ENCODE results near the gene MARCHF10.

MARCHF10 gene

DNA sequence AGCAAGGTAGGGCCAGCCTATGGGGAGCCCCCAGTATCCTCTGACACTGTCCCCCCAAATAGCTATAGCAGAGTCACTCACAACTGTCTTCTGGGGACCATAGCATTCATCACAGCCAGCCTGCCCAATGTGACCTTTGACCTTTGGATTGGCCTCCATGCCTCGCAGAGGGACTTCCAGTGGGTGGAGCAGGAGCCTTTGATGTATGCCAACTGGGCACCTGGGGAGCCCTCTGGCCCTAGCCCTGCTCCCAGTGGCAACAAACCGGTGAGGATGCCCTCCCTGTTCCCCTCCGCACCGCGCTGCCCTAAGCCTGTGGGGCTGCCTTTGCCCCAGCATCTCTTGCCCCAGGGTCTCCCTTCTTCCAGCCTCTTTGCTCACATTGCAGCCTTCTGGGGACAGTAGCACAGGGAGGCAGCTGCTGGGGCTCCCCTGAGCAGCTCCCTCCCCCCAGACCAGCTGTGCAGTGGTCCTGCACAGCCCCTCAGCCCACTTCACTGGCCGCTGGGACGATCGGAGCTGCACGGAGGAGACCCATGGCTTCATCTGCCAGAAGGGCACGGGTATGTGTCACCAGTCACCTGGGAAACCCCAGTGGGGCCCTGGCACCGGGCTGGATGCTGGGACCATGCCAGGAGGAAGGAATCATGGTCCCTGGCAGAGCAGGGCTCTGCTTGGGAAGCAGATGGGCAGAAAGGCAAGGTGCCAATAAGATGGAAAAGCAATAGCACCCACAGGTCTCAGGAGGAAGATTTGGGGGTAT, 119.5 kb downstream of the MARCHF10 start:
- TF ChIP-seq, protein P1, sequence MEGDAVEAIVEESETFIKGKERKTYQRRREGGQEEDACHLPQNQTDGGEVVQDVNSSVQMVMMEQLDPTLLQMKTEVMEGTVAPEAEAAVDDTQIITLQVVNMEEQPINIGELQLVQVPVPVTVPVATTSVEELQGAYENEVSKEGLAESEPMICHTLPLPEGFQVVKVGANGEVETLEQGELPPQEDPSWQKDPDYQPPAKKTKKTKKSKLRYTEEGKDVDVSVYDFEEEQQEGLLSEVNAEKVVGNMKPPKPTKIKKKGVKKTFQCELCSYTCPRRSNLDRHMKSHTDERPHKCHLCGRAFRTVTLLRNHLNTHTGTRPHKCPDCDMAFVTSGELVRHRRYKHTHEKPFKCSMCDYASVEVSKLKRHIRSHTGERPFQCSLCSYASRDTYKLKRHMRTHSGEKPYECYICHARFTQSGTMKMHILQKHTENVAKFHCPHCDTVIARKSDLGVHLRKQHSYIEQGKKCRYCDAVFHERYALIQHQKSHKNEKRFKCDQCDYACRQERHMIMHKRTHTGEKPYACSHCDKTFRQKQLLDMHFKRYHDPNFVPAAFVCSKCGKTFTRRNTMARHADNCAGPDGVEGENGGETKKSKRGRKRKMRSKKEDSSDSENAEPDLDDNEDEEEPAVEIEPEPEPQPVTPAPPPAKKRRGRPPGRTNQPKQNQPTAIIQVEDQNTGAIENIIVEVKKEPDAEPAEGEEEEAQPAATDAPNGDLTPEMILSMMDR (conservative IDR thresholded peaks at IDR 0.05; ENCODE audit: low read depth, low read length): no peak
- no peak for DNase-seq (ENCODE audit: low read depth)

DNA sequence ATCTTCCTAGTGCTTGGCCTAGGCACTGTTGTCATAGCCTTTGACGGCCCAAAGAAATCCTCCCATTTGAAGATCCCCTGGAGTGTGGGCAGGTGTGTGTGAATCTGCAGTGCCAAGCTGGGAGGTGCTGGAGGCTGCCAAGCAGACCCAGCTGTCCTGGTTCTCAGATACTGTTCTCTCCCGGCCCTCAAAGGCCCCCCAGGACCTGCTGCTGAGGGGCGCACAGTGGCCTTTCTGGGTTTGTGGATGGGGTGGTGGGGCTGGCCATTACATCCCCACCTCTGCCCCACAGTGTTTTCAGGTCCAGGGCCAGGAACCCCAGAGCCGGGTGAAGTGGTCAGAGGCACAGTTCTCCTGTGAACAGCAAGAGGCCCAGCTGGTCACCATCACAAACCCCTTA, 120.1 kb downstream of the MARCHF10 start:
- TF ChIP-seq, protein P1 (conservative IDR thresholded peaks at IDR 0.05; ENCODE audit: low read depth, low read length): no peak
- no peak for DNase-seq (ENCODE audit: low read depth)

More for the DNA sequence above, 119.5 kb downstream of the MARCHF10 start:
- no peak overlapping the region for H3K4me3 ChIP-seq (ENCODE audit: low read depth, low read length)

DNA sequence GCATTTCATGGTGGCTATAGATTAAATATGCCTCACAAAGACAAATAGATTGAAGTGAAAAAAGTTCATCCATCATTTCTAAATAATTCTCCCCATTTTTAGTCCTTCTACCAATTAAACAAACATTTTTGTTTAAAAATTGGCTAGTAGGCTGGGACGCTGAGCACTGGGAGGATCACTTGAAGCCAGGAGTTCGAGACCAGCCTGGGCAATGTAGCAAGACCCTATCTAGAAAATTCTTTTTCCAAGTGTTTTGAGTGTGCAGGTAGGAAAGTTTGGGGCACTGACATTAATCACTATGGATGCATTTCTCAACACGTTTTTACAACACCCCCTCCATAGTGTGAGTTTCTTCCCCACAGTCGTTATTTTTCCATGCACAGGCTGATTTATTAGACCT, 123.9 kb downstream of the MARCHF10 start:
- TF ChIP-seq, protein P1 (conservative IDR thresholded peaks at IDR 0.05; ENCODE audit: low read depth, low read length): no peak
- no peak for DNase-seq (ENCODE audit: low read depth)
- no peak overlapping the region for H3K4me3 ChIP-seq (ENCODE audit: low read depth, low read length)

More for the DNA sequence above, 120.1 kb downstream of the MARCHF10 start:
- no peak overlapping the region for H3K4me3 ChIP-seq (ENCODE audit: low read depth, low read length)

DNA sequence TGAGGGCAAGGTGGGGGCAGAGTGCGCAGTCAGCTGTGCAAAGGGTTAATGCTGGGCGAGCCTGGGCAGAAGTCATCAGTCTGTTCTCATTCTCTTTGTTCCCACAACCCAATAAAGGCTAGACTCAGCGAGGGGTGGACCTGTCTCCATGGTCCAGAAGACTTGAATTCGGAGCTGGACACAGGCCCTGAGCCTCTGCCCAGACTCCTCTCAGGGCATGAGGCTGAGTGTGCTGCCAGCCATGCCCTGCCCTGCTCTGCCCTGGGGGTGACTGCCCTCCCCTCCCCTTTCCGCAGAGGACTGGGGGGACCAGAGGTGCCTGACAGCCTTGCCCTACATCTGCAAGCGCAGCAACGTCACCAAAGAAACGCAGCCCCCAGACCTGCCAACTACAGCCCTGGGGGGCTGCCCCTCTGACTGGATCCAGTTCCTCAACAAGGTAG, 126.2 kb downstream of the MARCHF10 start:
- DNase-seq (ENCODE audit: low read depth): no peak
- H3K4me3 ChIP-seq (ENCODE audit: low read depth, low read length): no peak overlapping the region
- TF ChIP-seq, protein P1 (conservative IDR thresholded peaks at IDR 0.05; ENCODE audit: low read depth, low read length): no peak

DNA sequence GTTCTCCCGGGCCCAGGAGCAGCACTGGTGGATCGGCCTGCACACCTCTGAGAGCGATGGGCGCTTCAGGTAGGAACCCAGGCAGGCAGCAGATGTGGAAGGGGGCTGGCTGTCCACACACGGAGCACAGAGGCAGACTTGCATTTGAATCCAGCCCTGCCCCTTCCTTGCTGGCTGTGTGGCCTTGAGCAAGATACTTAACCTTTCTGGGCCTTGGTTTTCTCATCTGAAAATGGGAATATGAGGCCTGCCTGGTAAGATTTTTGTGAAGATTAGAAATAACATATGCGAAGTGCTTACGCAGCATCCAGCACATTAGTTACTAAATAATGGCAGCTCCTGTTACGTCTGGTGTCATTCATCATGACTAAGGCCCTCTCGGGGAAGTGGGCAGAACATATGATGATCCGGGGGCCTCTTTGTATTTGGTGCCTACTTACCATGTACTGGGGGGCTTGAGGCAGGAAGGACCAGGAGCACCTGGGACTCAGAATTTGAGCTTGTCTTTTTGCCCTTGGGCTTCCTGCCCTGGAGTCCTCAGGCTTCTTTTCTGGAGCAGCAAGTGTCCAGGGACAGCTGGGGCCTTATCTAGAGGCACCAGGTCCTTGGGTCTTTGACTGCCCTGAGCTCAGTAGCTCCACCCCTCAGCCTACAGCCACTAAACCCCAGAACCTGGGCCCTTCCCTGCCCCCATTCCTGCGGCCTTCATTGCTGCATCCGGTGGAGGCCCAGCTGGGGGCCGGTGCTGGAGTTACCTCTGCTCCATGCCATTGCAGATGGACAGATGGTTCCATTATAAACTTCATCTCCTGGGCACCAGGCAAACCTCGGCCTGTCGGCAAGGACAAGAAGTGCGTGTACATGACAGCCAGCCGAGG, 126.8 kb downstream of the MARCHF10 start:
- no peak for DNase-seq (ENCODE audit: low read depth)
- H3K4me3 ChIP-seq (ENCODE audit: low read depth, low read length): no peak overlapping the region

DNA sequence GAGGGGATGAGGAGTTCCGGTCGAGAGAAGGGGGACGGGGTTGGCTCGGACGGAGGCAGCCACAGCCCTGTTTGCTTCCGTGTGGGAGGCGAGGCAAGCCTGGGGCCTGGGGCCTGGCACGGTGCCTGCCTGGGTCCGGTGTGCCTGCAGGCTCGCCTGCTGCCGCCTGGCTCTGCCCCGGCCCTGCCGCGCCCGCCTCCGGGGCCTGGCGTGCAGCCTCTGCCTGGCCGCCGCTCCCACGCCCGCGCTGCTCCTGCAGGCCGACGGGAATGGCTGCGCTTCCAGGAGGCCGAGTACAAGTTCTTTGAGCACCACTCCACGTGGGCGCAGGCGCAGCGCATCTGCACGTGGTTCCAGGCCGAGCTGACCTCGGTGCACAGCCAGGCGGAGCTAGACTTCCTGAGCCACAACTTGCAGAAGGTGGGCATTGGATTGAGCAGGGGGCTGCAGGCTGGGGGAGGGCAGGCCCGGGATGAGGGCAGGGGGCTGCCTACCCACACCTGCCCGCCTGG, 127.5 kb downstream of the MARCHF10 start:
- H3K4me3 ChIP-seq (ENCODE audit: low read depth, low read length): no peak overlapping the region
- no peak for DNase-seq (ENCODE audit: low read depth)
- TF ChIP-seq, protein P1 (conservative IDR thresholded peaks at IDR 0.05; ENCODE audit: low read depth, low read length): no peak

More for the DNA sequence above, 126.8 kb downstream of the MARCHF10 start:
- TF ChIP-seq, protein P1 (conservative IDR thresholded peaks at IDR 0.05; ENCODE audit: low read depth, low read length): no peak
